Spinal cord (tissue), 10 donors: ENCODE data around the gene LNPEP. TPM values are rescaled to one million over a fixed set of nuclear protein-coding genes. Genes with fewer than 3 reads are reported as not detected.

Experiments used
- DNase-seq, 6 donors: peaks; one replicate each; pipeline versions ENCODE4 v3.0.0 to v3.0.0-alpha.2; 2013 to 2015; ENCODE audit warnings: low spot score in 6 of 6, low read depth in 4 of 6
- H3K27ac ChIP-seq: one replicate; pipeline ENCODE4 v1.5.1; 2013; ENCODE audit warnings: low read depth, low read length, control low read depth
- H3K27me3 ChIP-seq: one replicate; pipeline ENCODE4 v1.6.1; 2013; ENCODE audit warnings: low read length; ENCODE audit not compliant: control insufficient read depth, insufficient read depth
- H3K36me3 ChIP-seq: one replicate; pipeline ENCODE4 v1.6.1; 2013; ENCODE audit warnings: low read length; ENCODE audit not compliant: control insufficient read depth, insufficient read depth
- H3K4me1 ChIP-seq: one replicate; pipeline ENCODE4 v1.6.1; 2013; ENCODE audit warnings: low read length; ENCODE audit not compliant: control insufficient read depth, insufficient read depth
- H3K4me3 ChIP-seq: one replicate; pipeline ENCODE4 v1.5.1; 2013; ENCODE audit warnings: low read depth, low read length, control low read depth
- H3K9me3 ChIP-seq: one replicate; pipeline ENCODE4 v1.6.1; 2013; ENCODE audit warnings: low read length; ENCODE audit not compliant: control insufficient read depth, insufficient read depth
- WGBS: methylation state at CpG from one replicate; pipeline ENCODE4 v1.1.5; 2013; ENCODE audit warnings: missing lambda C conversion rate; ENCODE audit not compliant: insufficient coverage; 5-methylcytosine and 5-hydroxymethylcytosine counted together
- polyA plus RNA-seq, 2 donors: library from polyadenylated mRNA; unstranded; fragments of 120-200 nt; gene quantifications; one replicate each; pipeline ENCODE4 v1.2.1, GENCODE V29; 2013; ENCODE audit not compliant: insufficient read length in 2 of 2
- total RNA-seq, 2 donors: library from RNA; depleted of rRNA in 1 of 2; stranded (reverse); fragments of 120-200 nt in 1 of 2; fragments of >200 nt in 1 of 2; gene quantifications; one replicate each; pipeline versions ENCODE4 v1.2.3 to v1.2.4, GENCODE V29; 2013 to 2014
- donor health status: healthy.

The LNPEP gene
- total and polyA plus RNA-seq, 4 donors: 15.9 to 98.3 (median 28.4) TPM

DNA sequence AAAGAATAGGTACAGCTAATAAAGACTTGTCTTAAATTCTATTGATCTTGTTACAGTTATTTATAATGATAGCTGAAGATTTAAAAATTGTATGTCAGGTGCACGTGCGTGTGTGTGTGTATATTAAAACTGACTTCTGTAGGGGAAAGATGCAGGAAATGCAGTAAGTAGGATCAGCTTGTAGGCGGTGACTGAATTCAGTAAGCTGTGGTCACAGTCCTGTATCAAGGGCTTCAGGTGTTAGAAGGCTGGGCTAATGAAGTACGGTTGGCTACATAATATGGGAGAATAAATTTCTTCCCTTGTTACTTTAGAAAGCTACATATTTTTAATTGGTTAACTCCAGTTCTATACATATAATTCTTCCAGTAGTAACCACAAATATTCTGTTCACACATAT is 54.2 kb downstream of the LNPEP start:
- Histone ChIP-seq H3K9me3 (no peaks in the 10 kb centered on the region), H3K4me1 (no peaks in the 10 kb centered on the region), H3K4me3 (no peak overlapping the region), H3K27me3 (no peaks in the 10 kb centered on the region), H3K36me3 (peaks cover 3% of the 10 kb centered on the region), H3K27ac (no peak overlapping the region)
- WGBS: 93% methylated on average over 3 of the region's 4 CpGs
- DNase-seq: no peak

DNA sequence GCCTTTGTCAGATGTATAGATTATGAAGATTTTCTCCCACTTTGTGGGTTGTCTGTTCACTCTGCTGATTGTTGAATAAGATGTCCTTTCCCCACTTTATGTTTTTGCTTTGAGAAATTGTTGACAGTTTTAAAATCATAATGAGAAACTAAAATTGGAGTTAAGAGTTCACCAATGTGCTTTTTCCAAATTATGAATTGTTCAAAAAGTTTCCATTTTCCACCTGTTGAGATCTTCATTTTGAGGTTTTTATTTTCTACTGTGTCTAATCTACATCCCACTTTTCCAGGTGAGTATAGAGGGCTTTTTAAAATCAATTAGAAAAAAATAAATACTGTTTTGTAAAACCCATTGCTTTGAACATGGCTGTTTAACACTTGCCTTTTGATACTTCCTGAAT is 55.8 kb downstream of the LNPEP start:
- DNase-seq: no peak
- Histone ChIP-seq H3K4me3 (no peak overlapping the region), H3K27me3 (no peaks in the 10 kb centered on the region), H3K36me3 (peaks cover 3% of the 10 kb centered on the region), H3K9me3 (no peaks in the 10 kb centered on the region), H3K27ac (no peak overlapping the region), H3K4me1 (no peaks in the 10 kb centered on the region)

GRCh38 chr5:96993760-96994159 is 57.9 kb downstream of the LNPEP start:
- Histone ChIP-seq H3K4me1 (no peaks in the 10 kb centered on the region), H3K9me3 (no peaks in the 10 kb centered on the region), H3K27me3 (no peaks in the 10 kb centered on the region), H3K27ac (no peak overlapping the region), H3K36me3 (peaks cover under 1% of the 10 kb centered on the region), H3K4me3 (no peak overlapping the region)
- 100% methylated on average over 2 of the region's 2 CpGs for WGBS
- DNase-seq: no peak

- Histone ChIP-seq H3K27me3 (no peaks in the 10 kb centered on the region), H3K9me3 (no peaks in the 10 kb centered on the region), H3K27ac (no peak overlapping the region), H3K36me3 (no peaks in the 10 kb centered on the region), H3K4me1 (no peaks in the 10 kb centered on the region), H3K4me3 (no peak overlapping the region)
- no peak for DNase-seq
- 100% methylated on average over 2 of the region's 3 CpGs for WGBS
These were observed 58.6 kb downstream of the LNPEP start for GRCh38 chr5:96994493-96994892.

DNA sequence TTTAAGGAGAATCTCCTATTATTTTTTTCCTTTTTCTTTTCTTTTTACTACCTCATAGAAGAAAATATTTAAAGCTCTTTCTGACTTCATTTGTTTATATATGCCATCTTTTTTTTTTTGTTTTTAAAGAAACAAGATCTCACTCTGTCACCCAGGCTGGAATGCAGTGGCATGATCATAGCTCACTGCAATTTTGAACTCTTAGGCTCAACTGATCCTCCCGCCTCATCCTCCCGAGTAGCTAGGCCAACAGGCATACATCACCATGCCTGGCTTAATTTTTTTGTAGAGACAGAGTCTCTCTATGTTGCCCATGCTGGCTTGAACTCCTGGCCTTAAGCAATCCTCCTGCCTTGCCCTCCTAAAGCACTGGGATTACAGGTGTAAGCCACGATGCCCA is 59.5 kb downstream of the LNPEP start:
- DNase-seq: no peak
- Histone ChIP-seq H3K27me3 (no peaks in the 10 kb centered on the region), H3K4me1 (no peaks in the 10 kb centered on the region), H3K9me3 (no peaks in the 10 kb centered on the region), H3K4me3 (no peak overlapping the region), H3K36me3 (no peaks in the 10 kb centered on the region), H3K27ac (no peak overlapping the region)
- 88% methylated on average over 2 of the region's 3 CpGs for WGBS

DNA sequence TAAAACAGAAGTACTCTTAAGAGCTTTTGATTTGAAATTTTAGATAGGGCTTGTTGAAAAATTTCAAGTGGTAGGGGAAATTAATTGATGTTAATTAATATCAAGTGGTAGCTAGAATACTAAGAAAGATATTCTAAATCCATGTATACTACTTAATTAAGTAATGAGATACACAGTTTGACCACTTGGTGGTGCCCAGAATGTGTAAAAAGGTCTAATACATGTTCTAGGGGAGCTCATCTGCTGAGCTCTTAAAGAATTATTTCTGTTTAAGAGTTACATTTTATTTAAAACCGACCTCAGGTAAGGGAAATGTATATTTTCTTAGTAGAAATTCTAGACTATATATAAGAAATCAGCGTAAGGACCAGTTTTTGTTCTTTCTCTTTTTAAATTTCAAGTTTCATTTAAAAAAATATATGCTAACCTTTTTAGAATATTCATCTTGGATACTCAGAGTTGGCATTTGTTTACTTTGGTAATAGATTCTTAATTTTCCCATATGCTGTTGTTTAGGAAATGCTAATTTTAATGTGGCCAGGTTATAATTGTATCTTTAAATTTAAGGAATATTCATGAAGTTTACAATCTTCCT is 61.5 kb downstream of the LNPEP start:
- WGBS: no CpG with 5 or more reads among the region's 2 CpGs
- H3K27ac ChIP-seq: no peak overlapping the region

DNA sequence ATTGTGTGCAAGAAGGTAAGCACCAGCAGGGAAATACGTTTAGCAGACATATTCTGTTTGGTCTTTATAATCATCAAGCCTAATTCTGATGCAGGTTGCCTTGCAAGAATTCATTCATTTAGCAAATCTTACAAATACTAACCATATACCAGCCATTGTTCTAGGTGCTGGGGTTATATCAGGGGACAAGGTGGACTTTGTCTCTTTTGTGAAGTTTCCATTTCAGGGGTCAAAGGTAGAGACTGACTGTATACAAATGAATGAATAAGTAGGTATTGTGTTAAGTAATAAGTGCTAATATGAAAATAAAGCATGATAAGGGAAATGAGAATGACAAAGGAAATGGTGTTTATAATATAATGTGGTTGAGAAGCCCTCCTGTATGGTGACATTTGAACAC is 64.0 kb downstream of the LNPEP start:
- 100% methylated on average over 1 of the region's 1 CpG for WGBS
- Histone ChIP-seq H3K4me3 (no peak overlapping the region), H3K27ac (no peak overlapping the region), H3K36me3 (peaks cover 4% of the 10 kb centered on the region), H3K27me3 (no peaks in the 10 kb centered on the region), H3K4me1 (no peaks in the 10 kb centered on the region), H3K9me3 (no peaks in the 10 kb centered on the region)
- no peak for DNase-seq

More for the DNA sequence above, 61.5 kb downstream of the LNPEP start:
- DNase-seq: peak in 5 of 6 donors; percentile 28 to 91 (median 48)
- H3K4me1 ChIP-seq: no peaks in the 10 kb centered on the region
- H3K4me3 ChIP-seq: no peak overlapping the region
- no peaks in the 10 kb centered on the region for H3K9me3 ChIP-seq
- no peaks in the 10 kb centered on the region for H3K27me3 ChIP-seq
- H3K36me3 ChIP-seq: no peaks in the 10 kb centered on the region

- H3K36me3 ChIP-seq: peaks cover 4% of the 10 kb centered on the region
- WGBS: 100% methylated on average over 2 of the region's 3 CpGs
These were observed 64.5 kb downstream of the LNPEP start for GRCh38 chr5:97000391-97000790.

GRCh38 chr5:97002983-97003382 is 67.1 kb downstream of the LNPEP start:
- peaks cover 4% of the 10 kb centered on the region for H3K36me3 ChIP-seq
- WGBS: no CpG with 5 or more reads among the region's 1 CpG

More at GRCh38 chr5:97000391-97000790, 64.5 kb downstream of the LNPEP start:
- no peak for DNase-seq
- Histone ChIP-seq H3K4me3 (no peak overlapping the region), H3K27me3 (no peaks in the 10 kb centered on the region), H3K27ac (no peak overlapping the region), H3K4me1 (no peaks in the 10 kb centered on the region), H3K9me3 (no peaks in the 10 kb centered on the region)

GRCh38 chr5:97004423-97005060 is 68.7 kb downstream of the LNPEP start:
- H3K9me3 ChIP-seq: no peaks in the 10 kb centered on the region
- no peaks in the 10 kb centered on the region for H3K4me1 ChIP-seq
- H3K27ac ChIP-seq: no peak overlapping the region
- no peak overlapping the region for H3K4me3 ChIP-seq
- no peak for DNase-seq
- H3K36me3 ChIP-seq: peaks cover 4% of the 10 kb centered on the region
- WGBS: 100% methylated on average over 1 of the region's 2 CpGs
- no peaks in the 10 kb centered on the region for H3K27me3 ChIP-seq

More at GRCh38 chr5:97002983-97003382, 67.1 kb downstream of the LNPEP start:
- H3K27ac ChIP-seq: no peak overlapping the region
- H3K4me3 ChIP-seq: no peak overlapping the region
- no peak for DNase-seq
- no peaks in the 10 kb centered on the region for H3K4me1 ChIP-seq
- no peaks in the 10 kb centered on the region for H3K27me3 ChIP-seq
- H3K9me3 ChIP-seq: no peaks in the 10 kb centered on the region
